Measurements from ENCODE around the gene A2M.

DNA sequence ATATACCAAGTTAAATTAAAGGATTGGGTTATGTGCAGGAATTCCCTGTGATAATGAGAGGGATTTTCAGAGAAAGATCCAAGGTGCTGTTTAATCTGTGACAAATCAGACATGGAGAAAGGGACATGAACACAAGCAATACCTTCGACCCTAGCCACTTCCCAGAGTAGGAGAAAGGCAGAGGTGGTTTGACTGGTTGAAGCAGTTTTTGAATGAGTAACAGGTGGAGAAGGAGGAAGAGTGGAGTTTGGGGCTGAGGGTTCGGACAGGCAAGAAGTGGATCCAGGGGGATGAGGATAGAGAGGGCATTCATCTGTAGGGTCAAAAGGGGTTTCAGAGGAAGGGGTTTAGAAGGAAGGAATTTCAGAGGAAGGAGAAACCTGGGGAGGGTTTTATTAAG, 27.4 kb upstream of the A2M start:
- TF ChIP-seq POLR2AphosphoS5 (IDR thresholded peaks at IDR 0.05; ENCODE audit: borderline replicate concordance, low read depth, low read length), result no peak
- TF ChIP-seq EZH2 (IDR thresholded peaks at IDR 0.05), result no peak
- no peak for TF ChIP-seq FOXP2 (optimal IDR thresholded peaks at IDR 0.05; ENCODE audit: control extremely low read depth, extremely low read length, insufficient read depth)

Measured in SK-N-MC (cell line).